Kidney (tissue), 14 donors: ENCODE results near the gene ZMYM2. TPM values are rescaled to one million over a fixed set of nuclear protein-coding genes. Genes with fewer than 3 reads are reported as not detected.

Source experiments
- DNase-seq, 5 donors: peaks; one replicate each; pipeline ENCODE4 v3.0.0-alpha.2; 2013 to 2020
- FAIRE-seq: peaks from 2 replicates; lab custom pipeline; 2012; peaks lifted over from hg19 to GRCh38; lab: Jason Lieb, UNC
- H3K27ac ChIP-seq, 2 donors: one replicate each; pipeline ENCODE4 v1.7.0; 2013; ENCODE audit warnings: low read depth in 2 of 2, low read length in 2 of 2, inconsistent platforms in 1 of 2
- H3K27me3 ChIP-seq: one replicate; pipeline ENCODE4 v1.7.1; 2013; ENCODE audit warnings: low read length, inconsistent platforms; ENCODE audit not compliant: control insufficient read depth, insufficient read depth
- H3K36me3 ChIP-seq, 3 donors: one replicate each; pipeline versions ENCODE4 v1.7.0 to v1.7.1; 2013; ENCODE audit warnings: low read length in 3 of 3, control low read depth in 1 of 3, inconsistent platforms in 1 of 3; ENCODE audit not compliant: insufficient read depth in 3 of 3, control insufficient read depth in 2 of 3
- H3K4me1 ChIP-seq, 3 donors: one replicate each; pipeline versions ENCODE4 v1.7.0 to v1.7.1; 2013; ENCODE audit warnings: low read length in 3 of 3, inconsistent platforms in 1 of 3, low read depth in 1 of 3; ENCODE audit not compliant: control insufficient read depth in 2 of 3, insufficient read depth in 2 of 3
- H3K4me3 ChIP-seq, 3 donors: one replicate each; pipeline versions ENCODE4 v1.7.0 to v1.8.1; 2013; ENCODE audit warnings: low read length in 3 of 3, control low read depth in 1 of 3, inconsistent platforms in 1 of 3
- H3K9ac ChIP-seq, 3 donors: one replicate each; pipeline versions ENCODE4 v1.7.0 to v1.7.1; 2013; ENCODE audit warnings: low read length in 3 of 3, control low read depth in 1 of 3, inconsistent platforms in 1 of 3
- H3K9me3 ChIP-seq, 3 donors: one replicate each; pipeline versions ENCODE4 v1.7.0 to v1.7.1; 2013; ENCODE audit warnings: low read length in 3 of 3, control low read depth in 1 of 3, inconsistent platforms in 1 of 3; ENCODE audit not compliant: control insufficient read depth in 2 of 3, insufficient read depth in 1 of 3
- intact Hi-C: fragments of 100-400 bp; cut with DNase I; formaldehyde crosslinking; loops from one replicate; pipeline ENCODE4 v1.11.1; 2022
- polyA plus RNA-seq: library from polyadenylated mRNA; stranded (reverse); fragments of 350-450 nt; fragmentation: Illumina TruSeq; extraction: RNeasy Lipid Tissue Mini Kit (QIAGEN cat#74804); gene quantifications from one replicate; pipeline ENCODE4 v1.2.3, GENCODE V29; 2014; ENCODE audit warnings: low read depth, low replicate concordance; ENCODE audit not compliant: insufficient read depth
- total RNA-seq: library from RNA; stranded (reverse); fragmentation: NEBNext Ultra II Directional; extraction: Animal tissue kit (Norgen Biotek cat#: 25700); gene quantifications from one replicate; pipeline ENCODE4 v1.2.1, GENCODE V29; 2021
- TF ChIP-seq, protein P1 (sequence below): IDR thresholded peaks from 3 replicates; pipeline ENCODE4 v1.5.1; 2012; ENCODE audit warnings: mild to moderate bottlenecking, moderate library complexity, borderline replicate concordance; ENCODE audit not compliant: insufficient read depth; ENCODE audit errors: extremely low read depth
- donor health status: control.
- donor health status: control.
- donor health status: control.
- donor health status: control.
- donor health status: control.
- donor health status: DM: yes; HTN: yes; CAD: no.
- donor health status: Normal renal cell carcinoma (clear cell type).

Gene ZMYM2
- total and polyA plus RNA-seq, 2 donors from 2014 or later, result 22.7 to 81.3 TPM

DNA sequence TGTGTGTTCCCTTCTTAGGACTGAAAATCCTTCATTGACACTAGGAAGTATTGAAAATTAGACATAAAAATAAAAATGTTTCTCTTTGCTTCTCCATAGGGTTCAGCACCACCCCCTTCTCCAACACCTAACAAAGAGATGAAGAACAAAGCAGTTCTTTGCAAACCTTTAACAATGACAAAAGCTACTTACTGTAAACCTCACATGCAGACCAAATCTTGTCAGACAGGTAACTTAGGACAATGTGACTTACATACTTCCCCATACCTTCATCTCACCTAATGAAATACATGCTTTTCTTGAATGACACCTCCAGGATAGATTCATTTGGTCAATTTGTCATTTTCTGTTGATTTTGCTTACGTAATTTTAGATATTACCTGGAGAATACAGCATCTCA is 99.9 kb downstream of the ZMYM2 start:
- no peaks in the 10 kb centered on the region for H3K27me3 ChIP-seq
- DNase-seq (no peak), FAIRE-seq (no peak)
- no peak overlapping the region for H3K4me3 ChIP-seq
- intact Hi-C loops, result no loop called here
- no peak overlapping the region for H3K27ac ChIP-seq
- H3K4me1 ChIP-seq, result no peaks in the 10 kb centered on the region
- TF ChIP-seq, protein P1, sequence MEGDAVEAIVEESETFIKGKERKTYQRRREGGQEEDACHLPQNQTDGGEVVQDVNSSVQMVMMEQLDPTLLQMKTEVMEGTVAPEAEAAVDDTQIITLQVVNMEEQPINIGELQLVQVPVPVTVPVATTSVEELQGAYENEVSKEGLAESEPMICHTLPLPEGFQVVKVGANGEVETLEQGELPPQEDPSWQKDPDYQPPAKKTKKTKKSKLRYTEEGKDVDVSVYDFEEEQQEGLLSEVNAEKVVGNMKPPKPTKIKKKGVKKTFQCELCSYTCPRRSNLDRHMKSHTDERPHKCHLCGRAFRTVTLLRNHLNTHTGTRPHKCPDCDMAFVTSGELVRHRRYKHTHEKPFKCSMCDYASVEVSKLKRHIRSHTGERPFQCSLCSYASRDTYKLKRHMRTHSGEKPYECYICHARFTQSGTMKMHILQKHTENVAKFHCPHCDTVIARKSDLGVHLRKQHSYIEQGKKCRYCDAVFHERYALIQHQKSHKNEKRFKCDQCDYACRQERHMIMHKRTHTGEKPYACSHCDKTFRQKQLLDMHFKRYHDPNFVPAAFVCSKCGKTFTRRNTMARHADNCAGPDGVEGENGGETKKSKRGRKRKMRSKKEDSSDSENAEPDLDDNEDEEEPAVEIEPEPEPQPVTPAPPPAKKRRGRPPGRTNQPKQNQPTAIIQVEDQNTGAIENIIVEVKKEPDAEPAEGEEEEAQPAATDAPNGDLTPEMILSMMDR, result no peak
- H3K36me3 ChIP-seq, result peaks cover 14 to 49% (median 15%) of the 10 kb centered on the region in 3 donors
- no peak overlapping the region for H3K9ac ChIP-seq
- no peaks in the 10 kb centered on the region for H3K9me3 ChIP-seq

DNA sequence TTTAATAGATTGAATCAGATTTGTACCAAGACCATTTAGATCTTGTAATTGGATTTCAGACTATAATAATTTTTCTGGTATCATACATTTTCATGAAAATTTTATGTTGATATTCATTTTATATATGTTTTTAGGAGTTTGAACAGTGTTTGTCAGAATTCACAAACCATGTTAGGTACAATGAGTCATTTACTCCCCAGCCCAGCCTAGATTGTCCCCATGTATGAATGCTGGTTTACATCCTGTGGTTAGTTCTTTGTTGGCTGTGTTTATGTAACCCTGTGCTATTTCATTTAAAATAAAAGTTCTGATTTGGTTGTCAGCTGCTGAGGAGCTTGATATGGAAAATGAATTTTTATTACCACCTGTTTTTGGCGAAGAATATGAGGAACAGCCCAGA is 105.6 kb downstream of the ZMYM2 start:
- Histone ChIP-seq H3K27me3 (no peaks in the 10 kb centered on the region), H3K36me3 (peaks cover 18 to 68% (median 25%) of the 10 kb centered on the region in 3 donors), H3K9me3 (no peaks in the 10 kb centered on the region), H3K27ac (no peak overlapping the region), H3K4me1 (no peaks in the 10 kb centered on the region), H3K4me3 (no peak overlapping the region), H3K9ac (no peak overlapping the region)
- intact Hi-C loops, result no loop called here
- FAIRE-seq (no peak), DNase-seq (no peak)
- TF ChIP-seq, protein P1, result no peak

DNA sequence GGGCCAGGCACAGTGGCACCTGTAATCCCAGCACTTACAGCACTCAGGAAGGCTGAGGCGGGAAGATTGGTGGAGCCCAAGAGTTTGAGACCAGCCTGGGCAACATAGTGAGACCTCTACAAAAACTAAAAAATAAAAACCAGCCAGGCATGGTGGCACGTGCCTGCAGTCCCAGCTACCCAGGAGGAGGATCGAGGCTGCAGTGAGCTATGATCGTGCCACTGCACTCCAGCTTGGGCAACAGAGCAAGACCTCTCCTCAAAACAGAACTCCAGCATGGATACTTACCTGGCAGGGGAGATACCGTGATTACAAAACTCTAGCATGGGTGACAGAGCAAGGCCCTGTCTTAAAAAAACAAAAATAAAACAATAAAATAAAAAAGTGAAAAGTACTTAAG is 107.0 kb downstream of the ZMYM2 start:
- H3K9me3 ChIP-seq, result no peaks in the 10 kb centered on the region
- no peaks in the 10 kb centered on the region for H3K4me1 ChIP-seq
- H3K27me3 ChIP-seq, result no peaks in the 10 kb centered on the region
- no peak overlapping the region for H3K9ac ChIP-seq
- TF ChIP-seq, protein P1, result no peak
- no peak for DNase-seq
- intact Hi-C loops, result no loop called here
- peaks cover 13 to 57% (median 22%) of the 10 kb centered on the region in 3 donors for H3K36me3 ChIP-seq
- no peak for FAIRE-seq
- no peak overlapping the region for H3K27ac ChIP-seq
- no peak overlapping the region for H3K4me3 ChIP-seq

DNA sequence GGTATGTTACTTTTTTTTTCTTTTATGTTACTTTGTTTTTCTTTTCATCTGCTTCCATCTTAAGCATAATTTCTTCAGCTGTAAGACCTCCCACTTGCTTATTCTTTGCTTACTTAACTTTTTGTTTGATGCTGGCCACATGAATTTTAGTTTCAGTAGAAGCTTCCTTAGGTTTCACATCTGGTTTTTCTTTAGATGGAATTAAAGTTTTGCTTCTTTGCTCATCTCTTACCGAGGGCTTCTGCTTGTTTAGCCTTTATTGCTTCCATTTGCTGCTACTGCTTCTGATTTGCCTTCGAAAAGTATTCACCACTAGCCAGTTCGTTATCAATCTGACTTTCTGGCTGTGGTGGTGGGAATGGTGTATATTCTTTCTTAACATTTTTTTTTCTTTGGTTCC is 111.4 kb downstream of the ZMYM2 start:
- intact Hi-C loops, result no loop called here
- Histone ChIP-seq H3K4me1 (no peaks in the 10 kb centered on the region), H3K4me3 (no peak overlapping the region), H3K36me3 (peaks cover 11 to 51% (median 22%) of the 10 kb centered on the region in 3 donors), H3K27me3 (no peaks in the 10 kb centered on the region), H3K9me3 (no peaks in the 10 kb centered on the region), H3K9ac (no peak overlapping the region), H3K27ac (no peak overlapping the region)
- DNase-seq (no peak), FAIRE-seq (no peak)
- TF ChIP-seq, protein P1, result no peak
